H1 (cell line): ENCODE data around the gene EVC2. TPM values are rescaled to one million over a fixed set of nuclear protein-coding genes. Genes with fewer than 3 reads are reported as not detected.

Source experiments
- CTCF ChIA-PET: fragments of 300-600 bp; sonication (Branson Sonifier 250); formaldehyde crosslinking; loops from one replicate; lab custom pipeline; 2021; ENCODE audit not compliant: partially characterized antibody; lab: Charles Lee
- POLR2A ChIA-PET: fragments of 300-600 bp; sonication (Branson Sonifier 250); formaldehyde crosslinking; loops from one replicate; lab custom pipeline; 2021; ENCODE audit warnings: inconsistent platforms; ENCODE audit not compliant: partially characterized antibody; lab: Charles Lee
- DNase-seq, 2 experiments: peaks; one replicate each; pipeline versions ENCODE4 v3.0.0 to v3.0.0-alpha.2; 2010 to 2022; ENCODE audit warnings: low spot score in 2 of 2, low read depth in 1 of 2, mixed read lengths in 1 of 2
- FAIRE-seq: peaks from 2 replicates; lab custom pipeline; 2011; peaks lifted over from hg19 to GRCh38; lab: Jason Lieb, UNC
- H2AFZ ChIP-seq: 2 replicates; pipeline ENCODE4 v1.8.1; 2012; ENCODE audit warnings: low read length, inconsistent platforms
- H2AK5ac ChIP-seq: 2 replicates; pipeline ENCODE4 v1.6.1; 2013; ENCODE audit warnings: low read depth, low read length
- H2BK120ac ChIP-seq: replicated peaks from 2 replicates; pipeline ENCODE3; 2013; ENCODE audit warnings: low read depth, low read length, inconsistent platforms
- H2BK12ac ChIP-seq: 2 replicates; pipeline ENCODE4 v1.6.1; 2013; ENCODE audit warnings: low read depth, low read length
- H2BK15ac ChIP-seq: 2 replicates; pipeline ENCODE4 v1.6.1; 2013; ENCODE audit warnings: low read length
- H2BK20ac ChIP-seq: 2 replicates; pipeline ENCODE4 v1.6.1; 2013; ENCODE audit warnings: low read length
- H2BK5ac ChIP-seq: 2 replicates; pipeline ENCODE4 v1.6.1; 2013; ENCODE audit warnings: low read depth, low read length
- H3K14ac ChIP-seq: 2 replicates; pipeline ENCODE4 v1.6.1; 2013; ENCODE audit warnings: inconsistent platforms; ENCODE audit not compliant: insufficient read length
- H3K18ac ChIP-seq: 2 replicates; pipeline ENCODE4 v1.6.1; 2013; ENCODE audit warnings: low read length; ENCODE audit errors: extremely low read depth
- H3K23ac ChIP-seq: 2 replicates; pipeline ENCODE4 v1.6.1; 2013; ENCODE audit warnings: inconsistent platforms; ENCODE audit not compliant: insufficient read length
- H3K23me2 ChIP-seq: 2 replicates; pipeline ENCODE4 v1.6.1; 2013; ENCODE audit warnings: low read depth, low read length
- H3K27ac ChIP-seq: 2 replicates; pipeline ENCODE4 v1.6.1; 2011; ENCODE audit warnings: low read depth, low read length, inconsistent platforms
- H3K27me3 ChIP-seq, 4 experiments: replicated peaks in 1 of 4; 1 replicate in 1 of 4; 2 replicates in 3 of 4; pipeline versions ENCODE4 v1.6.1 to v1.8.1; 2011 to 2013; ENCODE audit warnings: low read length in 3 of 4, mild to moderate bottlenecking in 3 of 4, inconsistent platforms in 2 of 4, mixed read lengths in 2 of 4, moderate library complexity in 1 of 4; ENCODE audit not compliant: control insufficient read depth in 3 of 4, insufficient read depth in 3 of 4; ENCODE audit errors: extremely low read depth in 1 of 4
- H3K36me3 ChIP-seq, 4 experiments: 2 replicates each; pipeline versions ENCODE4 v1.6.1 to v1.8.1; 2011 to 2013; ENCODE audit warnings: mild to moderate bottlenecking in 4 of 4, low read length in 3 of 4, moderate library complexity in 2 of 4, control low read depth in 1 of 4, inconsistent platforms in 1 of 4; ENCODE audit not compliant: insufficient read depth in 4 of 4, control insufficient read depth in 2 of 4
- H3K4ac ChIP-seq: replicated peaks from 2 replicates; pipeline ENCODE3; 2013; ENCODE audit warnings: low read length, low read depth, mixed read lengths, inconsistent platforms; ENCODE audit not compliant: insufficient read length
- H3K4me1 ChIP-seq, 4 experiments: replicated peaks in 1 of 4; 1 replicate in 1 of 4; 2 replicates in 3 of 4; pipeline versions ENCODE4 v1.6.1 to v1.8.1; 2011 to 2013; ENCODE audit warnings: low read length in 3 of 4, inconsistent platforms in 2 of 4, mixed read lengths in 1 of 4; ENCODE audit not compliant: insufficient read depth in 4 of 4, control insufficient read depth in 3 of 4
- H3K4me2 ChIP-seq, 2 experiments: 2 replicates each; pipeline versions ENCODE4 v1.6.1 to v1.8.1; 2011 to 2013; ENCODE audit warnings: low read depth in 2 of 2, low read length in 2 of 2, control low read depth in 1 of 2, inconsistent platforms in 1 of 2, mild to moderate bottlenecking in 1 of 2; ENCODE audit not compliant: insufficient read depth in 1 of 2
- H3K4me3 ChIP-seq, 4 experiments: fragments of 200-600, 300-600 bp in 1 of 4; sonication (generic), shearing (Covaris generic), sonication (Bioruptor Twin) in 1 of 4; 2 replicates each; pipeline versions ENCODE4 v1.5.1 to v1.8.1; 2011 to 2016; ENCODE audit warnings: low read length in 4 of 4, low read depth in 3 of 4, control low read depth in 2 of 4, inconsistent platforms in 2 of 4, mild to moderate bottlenecking in 2 of 4, mixed read lengths in 1 of 4, moderate library complexity in 1 of 4; ENCODE audit not compliant: insufficient read depth in 2 of 4; ENCODE audit errors: extremely low read depth in 1 of 4
- H3K56ac ChIP-seq: replicated peaks from 2 replicates; pipeline ENCODE3; 2013; ENCODE audit warnings: low read depth, mild to moderate bottlenecking, mixed read lengths, low read length, inconsistent platforms; ENCODE audit not compliant: insufficient read length
- H3K79me1 ChIP-seq: 2 replicates; pipeline ENCODE4 v1.6.1; 2013; ENCODE audit warnings: low read depth, low read length, control low read depth
- H3K79me2 ChIP-seq, 2 experiments: 2 replicates each; pipeline versions ENCODE4 v1.6.1 to v1.8.1; 2012 to 2013; ENCODE audit warnings: low read length in 2 of 2, mild to moderate bottlenecking in 2 of 2, inconsistent platforms in 1 of 2; ENCODE audit not compliant: insufficient read depth in 2 of 2, control insufficient read depth in 1 of 2
- H3K9ac ChIP-seq, 4 experiments: replicated peaks in 1 of 4; 1 replicate in 1 of 4; 2 replicates in 3 of 4; pipeline versions ENCODE4 v1.6.1 to v1.8.1; 2011 to 2013; ENCODE audit warnings: low read depth in 3 of 4, low read length in 3 of 4, control low read depth in 2 of 4, mild to moderate bottlenecking in 2 of 4, moderate library complexity in 2 of 4, inconsistent platforms in 1 of 4; ENCODE audit errors: extremely low read depth in 1 of 4
- H3K9me3 ChIP-seq, 2 experiments: 2 replicates each; pipeline versions ENCODE4 v1.6.1 to v1.8.1; 2012 to 2013; ENCODE audit warnings: mild to moderate bottlenecking in 2 of 2, moderate library complexity in 2 of 2, control low read depth in 1 of 2, inconsistent platforms in 1 of 2, low read depth in 1 of 2, low read length in 1 of 2, mixed read lengths in 1 of 2; ENCODE audit not compliant: insufficient read depth in 2 of 2
- H4K20me1 ChIP-seq, 2 experiments: replicated peaks in 1 of 2; 2 replicates each; pipeline versions ENCODE3 to v1.8.1; 2011 to 2013; ENCODE audit warnings: inconsistent platforms in 2 of 2, low read length in 2 of 2, mild to moderate bottlenecking in 1 of 2; ENCODE audit not compliant: insufficient read depth in 2 of 2, control insufficient read depth in 1 of 2
- H4K5ac ChIP-seq: 2 replicates; pipeline ENCODE4 v1.6.1; 2013; ENCODE audit warnings: low read length, low read depth, mixed read lengths, inconsistent platforms; ENCODE audit not compliant: insufficient read length
- H4K8ac ChIP-seq: 2 replicates; pipeline ENCODE4 v1.8.0; 2013; ENCODE audit warnings: mild to moderate bottlenecking, moderate library complexity, low read length, inconsistent platforms; ENCODE audit not compliant: insufficient read depth; ENCODE audit errors: extremely low read depth
- H4K91ac ChIP-seq: replicated peaks from 2 replicates; pipeline ENCODE3; 2013; ENCODE audit warnings: low read length, mixed read lengths, inconsistent platforms; ENCODE audit not compliant: insufficient read length
- ATF3 ChIP-seq: IDR thresholded peaks from 2 replicates; pipeline ENCODE4 v1.6.1; 2011; ENCODE audit warnings: low read depth, mild to moderate bottlenecking, low read length; ENCODE audit not compliant: insufficient read depth
- CBX5 ChIP-seq: fragments of 300-800, 300-1000 bp; sonication (generic); IDR thresholded peaks from 2 replicates; pipeline ENCODE4 v1.7.1; 2016; ENCODE audit warnings: antibody characterized with exemption, low read length, low read depth
- CBX8 ChIP-seq: fragments of 300-800, 300-1000 bp; sonication (generic); IDR thresholded peaks from 2 replicates; pipeline ENCODE4 v1.7.1; 2016; ENCODE audit warnings: low read depth, low read length, borderline replicate concordance
- CHD2 ChIP-seq: IDR thresholded peaks from 2 replicates; pipeline ENCODE4 v1.6.1; 2012; ENCODE audit warnings: low read length, improper control_type of control experiment
- KDM4A ChIP-seq: IDR thresholded peaks from one replicate; pipeline ENCODE4 v1.7.1; 2012; ENCODE audit warnings: low read depth, mild to moderate bottlenecking, moderate library complexity, low read length, inconsistent platforms; ENCODE audit not compliant: severe bottlenecking
- NANOG ChIP-seq: IDR thresholded peaks from 2 replicates; pipeline ENCODE4 v1.6.1; 2011; ENCODE audit warnings: low read length, low read depth, mild to moderate bottlenecking, inconsistent platforms; ENCODE audit not compliant: insufficient read depth, poor library complexity, severe bottlenecking
- POLR2AphosphoS5 ChIP-seq: IDR thresholded peaks from 2 replicates; pipeline ENCODE4 v1.6.1; 2011; ENCODE audit warnings: low read depth, low read length
- RBBP5 ChIP-seq: IDR thresholded peaks from 2 replicates; pipeline ENCODE4 v1.7.1; 2012; ENCODE audit warnings: low read depth, mild to moderate bottlenecking, inconsistent platforms, low read length, moderate library complexity, borderline replicate concordance
- RFX5 ChIP-seq: IDR thresholded peaks from 2 replicates; pipeline ENCODE4 v1.6.1; 2011; ENCODE audit warnings: low read depth, low read length, improper control_type of control experiment, borderline replicate concordance
- SIN3A ChIP-seq, 2 experiments: IDR thresholded peaks in 1 of 2; conservative IDR thresholded peaks in 1 of 2; 2 replicates each; pipeline ENCODE4 v1.6.1; 2011 to 2012; ENCODE audit warnings: low read length in 2 of 2, improper control_type of control experiment in 1 of 2, low read depth in 1 of 2, mild to moderate bottlenecking in 1 of 2
- USF2 ChIP-seq: IDR thresholded peaks from 2 replicates; pipeline ENCODE4 v1.6.1; 2011; ENCODE audit warnings: low read length, improper control_type of control experiment
- YY1 ChIP-seq: IDR thresholded peaks from 2 replicates; pipeline ENCODE4 v1.6.1; 2011; ENCODE audit warnings: low read depth, mild to moderate bottlenecking, low read length
- WGBS, 2 experiments: shearing (Covaris generic) in 1 of 2; methylation state at CpG; one replicate each; pipeline versions ENCODE4 v1.1.6 to v1.1.7; 2013 to 2015; ENCODE audit warnings: low lambda C conversion rate in 2 of 2, mixed read lengths in 2 of 2, inconsistent platforms in 1 of 2, low coverage in 1 of 2, missing lambda C conversion rate in 1 of 2; ENCODE audit not compliant: insufficient replicate concordance in 2 of 2, insufficient coverage in 1 of 2, insufficient read length in 1 of 2; ENCODE audit errors: extremely low coverage in 1 of 2, missing lambda C conversion rate in 1 of 2; 5-methylcytosine and 5-hydroxymethylcytosine counted together
- polyA plus RNA-seq, 7 experiments: library from polyadenylated mRNA; depleted of rRNA in 3 of 7; stranded (reverse) in 5 of 7; unstranded in 2 of 7; fragments of >200 nt in 5 of 7; fragments of 200-250 nt in 2 of 7; gene quantifications; 1 replicate in 5 of 7; 2 replicates in 1 of 7; 4 replicates in 1 of 7; pipeline versions ENCODE4 v1.2.1 to v1.2.3, GENCODE V29; 2011 to 2013; ENCODE audit warnings: missing spikeins in 2 of 7, mixed read lengths in 2 of 7
- total RNA-seq: library from RNA; stranded (reverse); fragmentation: NEBNext Ultra II Directional; extraction: Animal tissue kit (Norgen Biotek cat#: 25700); gene quantifications from 2 replicates; pipeline ENCODE4 v1.2.1, GENCODE V29; 2021

The EVC2 gene
- total and polyA plus RNA-seq, 2 of the 8 experiments (the other 6 are each of a cell fraction or from before 2014, with no cell fraction given), result 0.73 to 5.9 TPM

- Histone ChIP-seq H2BK20ac (no peak overlapping the region), H4K5ac (no peak overlapping the region), H3K23ac (no peak overlapping the region), H3K9me3 (no peaks in the 10 kb centered on the region), H4K91ac (no peak overlapping the region), H3K27ac (no peak overlapping the region), H3K4ac (no peak overlapping the region), H3K18ac (no peak overlapping the region), H4K20me1 (peaks cover 0 to 5% of the 10 kb centered on the region in 2 experiments), H3K56ac (no peak overlapping the region), H2AK5ac (no peak overlapping the region), H4K8ac (no peak overlapping the region), H3K79me1 (no peaks in the 10 kb centered on the region), H2AFZ (no peak overlapping the region), H3K4me2 (no peak overlapping the region), H3K36me3 (peaks cover 0 to 8% (median 5%) of the 10 kb centered on the region in 4 experiments; a peak in 3 of 8 replicates), H3K23me2 (peaks cover 6% of the 10 kb centered on the region; the same call in 1 of the 2 replicates), H3K14ac (no peak overlapping the region), H3K4me1 (peaks cover 0 to 3% (median 2%) of the 10 kb centered on the region in 4 experiments; a peak in 2 of 7 replicates), H2BK15ac (no peak overlapping the region), H3K9ac (no peak overlapping the region), H2BK12ac (no peak overlapping the region), H3K79me2 (no peaks in the 10 kb centered on the region), H3K27me3 (no peaks in the 10 kb centered on the region), H3K4me3 (no peak overlapping the region), H2BK5ac (no peak overlapping the region), H2BK120ac (no peak overlapping the region)
- ChIA-PET CTCF (interaction anchor here (0.7 to 2.2 kb wide), 2 partner anchors 19 to 467 kb away, joined by 3 to 8 read pairs; no protein-coding TSS in a partner anchor), POLR2A (no interaction called here)
- no peak for FAIRE-seq
- no peak for DNase-seq
- 91% methylated on average over 4 of the region's 4 CpGs; no CpG with 5 or more reads in 1 of the 2 experiments for WGBS, 2 experiments
- TF ChIP-seq CHD2 (no peak), KDM4A (no peak), YY1 (no peak), NANOG (no peak), SIN3A (conservative IDR thresholded peaks at IDR 0.05 in 1 of 2, IDR thresholded peaks at IDR 0.05 in 1 of 2; ENCODE audit: low read depth in 1 of 2, low read length in 2 of 2) (no peak), USF2 (no peak), ATF3 (no peak), CBX5 (no peak), CBX8 (no peak), RFX5 (no peak), POLR2AphosphoS5 (no peak), RBBP5 (no peak)
Measured at GRCh38 chr4:5638316-5638715, 70.0 kb downstream of the EVC2 start.
